HG02678 (cell line): ENCODE measurements around the gene MIER1.
A peak's percentile ranks its signal among the peaks of the same experiment; 100 is the strongest.
"Not testable (repeated sequence)": the region's sequence is repeated elsewhere in the genome, so short reads cannot be mapped to it uniquely, and the experiment has no call there.

ENCODE experiments used
- ATAC-seq: cut with Tn5 transposase; IDR thresholded peaks from one replicate; pipeline ENCODE4 v1.9.1; 2021; ENCODE audit warnings: mild to moderate bottlenecking, moderate library complexity; ENCODE audit not compliant: unreplicated experiment

The MIER1 gene

DNA sequence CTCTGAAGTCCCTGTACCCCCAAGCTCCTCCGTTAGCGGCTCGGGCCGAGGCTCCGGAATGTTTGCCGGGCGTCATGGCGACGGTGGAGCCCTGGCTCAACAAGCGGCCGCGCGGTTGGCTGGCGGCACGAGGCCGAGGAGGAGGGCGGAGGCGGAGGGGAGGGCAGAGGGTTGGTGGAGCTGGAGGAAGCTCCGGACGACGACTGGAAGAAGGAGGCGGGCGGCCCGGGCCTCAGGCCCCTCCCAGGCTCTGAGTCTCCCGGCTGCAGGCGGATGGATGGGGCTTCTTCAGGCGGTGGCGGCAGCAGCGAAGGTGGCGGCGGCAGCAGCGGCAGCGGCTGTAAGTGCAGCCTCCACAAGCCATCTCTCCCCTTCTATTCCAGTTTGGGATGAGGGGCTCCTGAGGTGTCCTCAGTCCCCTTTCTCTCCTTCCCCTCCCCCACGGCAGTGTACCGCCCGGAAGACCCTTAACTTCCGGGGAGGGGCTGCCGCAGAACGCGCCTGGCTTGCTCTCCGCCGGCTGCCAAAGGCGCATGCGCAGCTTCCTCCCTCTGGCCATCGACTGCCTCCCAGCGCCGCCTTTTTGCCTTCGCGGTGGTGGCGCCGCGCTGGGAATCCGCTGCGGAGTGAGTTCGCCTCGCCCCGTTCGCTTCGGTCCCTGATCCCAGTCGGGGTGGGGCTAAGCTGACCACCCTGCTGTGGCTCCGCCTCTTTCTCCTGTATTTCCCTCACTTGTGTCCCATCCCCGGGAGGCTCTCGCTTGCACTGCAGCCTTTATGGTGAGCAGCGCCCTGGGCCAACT is at the start of gene MIER1, which contains the start of gene DNAI4:
Gene MIER1, plus strand, starts transcription at position 235 of the 802 bp plus-strand sequence. Its CDS starts 39 bp downstream, at position 274.
Gene DNAI4, minus strand, starts transcription at position 101 of the 802 bp plus-strand sequence. Its CDS starts 25 bp downstream, at position 76.
- ATAC-seq, result peak; percentile 96

DNA sequence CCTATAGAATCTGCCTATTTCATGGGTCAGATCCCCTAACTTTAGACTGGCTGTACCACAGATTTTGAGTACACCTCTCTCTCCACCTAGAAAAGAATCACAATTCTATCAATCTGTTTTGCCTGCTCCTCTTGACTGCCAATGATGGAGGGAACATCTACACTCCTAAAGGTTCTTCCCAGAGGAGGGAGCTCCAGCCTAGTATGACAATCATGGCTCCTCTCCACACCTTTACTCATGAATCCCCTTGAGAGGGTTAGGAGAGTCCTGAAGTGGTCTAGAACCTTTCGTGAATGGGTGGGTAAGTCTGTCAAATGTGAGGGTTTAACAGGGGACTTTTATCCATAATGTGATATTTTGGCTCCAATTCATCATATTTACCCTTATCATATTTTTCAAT is 48.1 kb upstream of the MIER1 start:
- no peak for ATAC-seq

DNA sequence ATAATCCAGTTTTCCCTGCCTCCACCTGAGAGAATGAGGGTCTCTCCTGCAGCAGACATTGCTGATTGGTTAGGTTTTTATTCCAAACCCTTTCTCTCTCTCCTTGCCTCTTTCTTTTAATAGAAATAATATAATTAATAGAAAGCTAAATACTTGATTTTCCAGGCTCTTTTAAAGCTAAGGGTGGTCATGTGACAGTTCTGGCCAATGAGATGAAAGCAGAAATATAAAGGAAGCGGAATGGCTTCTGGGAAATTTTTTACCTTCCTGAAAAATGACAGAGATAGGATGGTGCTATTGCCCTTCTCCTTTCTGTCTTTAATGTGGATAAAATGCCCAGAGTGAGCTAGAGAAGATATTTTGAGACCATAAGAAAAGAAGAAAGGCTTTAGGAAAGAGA is 35.8 kb upstream of the MIER1 start:
- ATAC-seq, result no peak

DNA sequence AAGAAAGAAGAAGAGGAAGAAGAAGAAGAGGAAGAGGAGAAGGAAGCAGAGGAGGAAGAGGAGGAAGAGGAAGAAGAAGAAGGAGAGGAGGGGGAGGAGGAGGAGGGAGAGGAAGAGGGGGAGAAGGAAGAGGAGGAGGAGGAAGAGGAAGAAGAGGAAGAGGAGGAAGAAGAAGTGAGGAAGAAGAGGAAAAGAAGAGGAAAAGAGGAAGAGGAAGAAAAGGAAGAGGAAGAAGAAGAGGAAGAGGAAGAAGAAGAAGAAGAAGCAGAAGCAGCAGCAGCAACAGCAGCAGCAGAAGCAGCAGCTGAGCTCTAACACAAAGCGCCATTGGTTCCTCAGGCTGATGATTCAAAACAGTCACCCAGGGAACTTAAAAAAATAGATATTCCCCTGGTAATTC is 34.2 kb upstream of the MIER1 start:
- no peak for ATAC-seq

DNA sequence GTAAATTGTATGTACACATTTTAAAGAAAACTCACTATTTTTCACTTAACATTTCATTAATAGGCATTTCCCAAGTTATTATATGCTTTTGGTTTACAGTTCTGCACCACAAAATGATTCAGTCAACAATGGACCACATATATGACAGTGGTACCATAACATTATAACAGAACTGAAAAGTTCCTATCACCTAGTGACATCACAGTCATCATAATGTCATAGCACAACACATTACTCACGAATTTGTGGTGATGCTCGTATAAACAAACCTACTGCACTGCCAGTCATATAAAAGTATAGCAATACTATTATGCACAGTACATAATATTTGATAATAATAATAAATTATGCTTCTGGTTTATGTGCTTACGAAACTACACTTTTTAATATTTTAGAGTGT is 31.1 kb upstream of the MIER1 start:
- ATAC-seq, result no peak

DNA sequence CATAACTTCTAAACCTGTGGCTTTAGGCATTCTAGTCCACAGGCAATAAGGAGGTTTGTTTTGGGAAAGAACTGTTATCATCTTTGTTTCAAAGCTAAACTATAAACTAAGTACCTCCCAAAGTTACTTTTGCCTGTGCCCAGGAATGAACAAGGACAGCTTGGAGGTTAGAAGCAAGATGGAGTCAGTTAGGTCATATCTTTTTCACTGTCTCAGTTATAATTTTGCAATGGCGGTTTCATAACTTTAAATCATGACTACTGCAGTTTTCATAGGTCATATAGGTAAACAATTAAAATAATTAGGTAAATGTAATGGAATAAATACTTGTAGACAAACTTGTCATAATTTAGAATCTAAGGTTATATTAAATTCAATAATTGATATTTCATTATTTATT is 9.6 kb upstream of the MIER1 start:
- ATAC-seq, result not testable (repeated sequence)

DNA sequence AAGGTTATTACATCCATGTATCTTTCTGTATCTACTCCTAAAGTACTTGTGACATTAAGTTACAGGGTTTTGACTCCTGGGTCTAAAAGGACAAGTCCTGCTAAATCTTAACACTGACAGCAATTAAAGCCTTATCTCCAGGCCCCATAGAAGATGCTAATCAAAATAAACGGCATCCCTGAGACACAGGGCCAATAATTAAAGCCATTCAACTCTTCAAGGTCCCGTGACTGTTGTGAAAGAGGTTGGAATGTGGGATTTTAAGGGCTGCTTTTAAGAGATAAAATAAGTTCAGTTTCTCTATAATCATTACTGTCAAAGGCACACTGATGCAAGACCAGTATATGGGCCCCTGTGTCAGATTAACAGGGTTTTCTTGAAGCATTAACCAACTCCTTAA is 8.5 kb upstream of the MIER1 start:
- ATAC-seq, result no peak

DNA sequence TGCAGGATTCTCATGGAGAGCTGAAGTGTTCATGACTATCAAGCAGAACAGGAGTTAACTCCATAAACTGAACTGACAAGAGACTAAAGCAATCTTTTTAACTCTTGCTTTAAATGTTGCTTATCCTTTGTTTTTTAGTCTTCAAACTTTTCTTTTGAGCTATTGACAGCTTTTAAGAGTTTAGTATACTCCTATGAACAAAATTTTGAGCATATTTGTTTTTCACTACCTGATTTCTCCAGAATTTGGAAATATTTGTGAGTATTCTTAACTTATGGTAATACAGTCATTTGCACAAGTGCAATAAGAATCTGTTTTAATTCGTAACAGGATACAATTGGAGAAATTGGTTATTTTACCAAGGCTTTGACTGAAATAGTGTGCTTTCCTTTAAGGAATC is 7.3 kb upstream of the MIER1 start:
- no peak for ATAC-seq

DNA sequence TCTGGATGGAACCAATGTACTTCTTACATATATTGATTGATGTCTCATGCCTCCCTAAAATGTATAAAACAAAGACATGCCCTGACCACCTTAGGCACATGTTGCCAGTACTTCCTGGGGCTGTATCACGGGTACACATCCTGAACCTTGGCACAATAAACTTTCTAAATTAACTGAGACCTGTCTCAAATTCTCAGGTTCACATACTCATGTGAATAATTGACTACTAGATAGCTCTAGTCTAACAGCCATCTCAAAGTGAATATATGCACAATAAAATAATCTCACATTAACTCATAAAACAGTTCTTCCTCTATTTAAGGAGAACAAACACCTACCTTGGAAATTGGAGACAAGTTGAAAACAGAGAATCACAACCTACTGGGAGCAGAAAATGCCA is 5.7 kb upstream of the MIER1 start:
- no peak for ATAC-seq

DNA sequence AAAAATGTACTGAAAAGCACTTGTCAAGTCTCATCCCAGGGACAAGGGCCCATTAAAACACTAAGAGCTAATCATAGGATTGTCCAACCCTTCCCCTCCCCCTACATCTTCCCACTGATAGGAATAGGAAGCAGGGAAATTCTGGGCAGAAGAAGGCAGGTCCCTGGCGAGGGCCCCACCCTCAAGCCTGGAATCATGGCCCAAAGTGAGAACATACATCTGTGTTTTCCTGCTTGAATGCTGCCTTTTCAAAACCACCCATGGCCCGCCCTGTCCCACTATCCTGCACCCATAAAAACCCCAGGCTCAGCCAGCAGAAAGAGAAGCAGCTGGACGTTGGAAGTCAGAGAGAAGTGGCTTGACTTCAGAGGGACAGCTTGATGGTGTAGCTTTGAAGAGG is 5.0 kb upstream of the MIER1 start:
- no peak for ATAC-seq

DNA sequence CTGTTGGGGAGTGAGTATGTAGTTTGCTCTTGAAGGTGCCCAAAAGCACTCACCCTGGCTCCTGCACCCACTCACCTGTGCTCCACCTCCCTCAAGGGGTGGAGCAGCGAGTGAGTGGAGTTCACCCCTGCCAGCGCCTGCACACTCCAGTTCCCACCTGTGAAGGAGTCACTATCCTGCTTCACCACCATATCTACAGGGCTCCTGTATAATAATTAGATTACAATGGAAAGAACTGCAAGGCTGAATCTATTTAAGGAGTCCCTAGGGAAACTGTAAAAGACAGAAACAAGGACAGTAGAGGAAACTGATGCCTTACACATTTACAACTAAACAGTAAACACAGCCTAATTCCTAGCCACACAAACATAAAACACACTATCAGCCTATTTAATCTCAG is 4.2 kb upstream of the MIER1 start:
- ATAC-seq, result no peak

DNA sequence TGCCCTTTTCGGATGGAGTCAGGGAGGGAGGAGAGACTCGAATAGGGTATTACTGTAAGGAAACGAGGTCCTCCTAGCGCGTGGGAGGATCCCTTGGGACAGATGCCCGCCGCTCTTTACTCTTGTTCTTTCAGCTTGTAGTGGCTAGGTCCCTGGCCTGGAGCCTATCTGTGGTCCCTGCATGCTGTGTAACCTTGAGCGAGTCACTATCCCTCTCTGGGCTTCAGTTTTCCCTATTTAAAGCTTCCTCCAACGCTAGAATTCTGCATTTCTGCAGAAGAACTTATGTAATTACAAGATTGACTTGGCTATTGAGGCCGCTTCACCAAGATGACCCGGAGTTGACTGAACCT is 744 bp downstream of the MIER1 start:
- peak; percentile 0 for ATAC-seq

DNA sequence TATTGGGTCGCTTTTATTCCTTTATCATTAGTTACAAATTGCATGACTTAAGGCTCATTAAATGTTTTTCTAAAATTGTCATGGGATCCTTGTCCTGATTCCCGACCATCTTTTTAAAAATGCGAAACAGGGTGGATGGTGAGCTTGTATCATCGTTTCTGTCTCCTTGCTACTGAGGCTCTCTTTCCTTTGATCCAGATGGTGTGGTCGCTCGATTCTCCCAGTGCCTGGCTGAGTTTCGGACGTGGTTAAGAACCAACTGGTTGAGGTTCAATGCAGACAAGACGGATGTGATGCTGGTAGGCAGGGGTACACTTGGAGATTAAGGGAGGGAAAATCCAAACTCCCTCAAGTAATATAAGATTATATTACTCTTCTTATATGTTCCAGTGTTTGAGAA is 1.2 kb downstream of the MIER1 start:
- ATAC-seq, result no peak

DNA sequence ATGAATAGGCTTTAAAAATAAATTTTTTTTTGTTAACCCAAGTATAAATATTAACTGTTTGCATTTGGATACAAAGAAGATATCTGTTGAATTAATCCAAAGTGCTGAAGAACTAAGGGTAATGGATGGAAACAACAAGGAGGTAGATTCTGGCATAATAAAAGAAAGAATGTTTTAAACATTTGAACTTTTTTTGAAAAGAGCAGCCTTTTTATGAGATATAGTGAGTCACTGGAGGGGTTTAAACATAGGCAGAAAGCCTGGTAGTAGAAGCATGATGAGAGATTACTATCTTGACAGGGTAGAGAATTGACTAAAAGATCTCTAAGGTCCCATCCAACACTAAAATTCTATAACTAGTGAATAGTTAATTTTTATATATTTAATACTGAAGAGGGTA is 2.7 kb downstream of the MIER1 start:
- ATAC-seq, result no peak

DNA sequence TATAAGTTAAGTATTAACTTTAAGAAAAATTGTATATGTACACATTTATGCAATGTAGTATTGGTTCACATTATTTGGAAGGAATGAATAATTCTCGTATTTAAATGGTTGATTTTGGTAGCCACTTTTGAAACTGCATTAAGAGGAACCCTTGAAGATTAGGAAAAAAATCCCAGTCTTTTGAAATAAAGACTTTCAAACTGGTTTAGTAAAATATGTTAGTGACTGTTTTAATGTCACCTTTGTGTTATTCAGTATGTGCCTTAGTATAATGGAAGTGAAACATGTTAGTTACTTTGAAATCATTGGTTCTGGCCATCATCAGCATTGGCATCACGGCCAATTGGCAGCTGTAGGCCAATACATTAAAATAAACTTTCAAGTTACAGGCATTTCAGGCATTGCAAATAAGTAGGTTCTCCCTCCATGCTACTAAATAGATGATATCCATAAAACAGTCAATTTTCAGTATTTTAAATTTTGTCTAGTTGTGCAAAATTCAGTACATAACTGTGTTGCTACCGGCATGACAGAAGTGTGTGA is 4.4 kb downstream of the MIER1 start:
- no peak for ATAC-seq

DNA sequence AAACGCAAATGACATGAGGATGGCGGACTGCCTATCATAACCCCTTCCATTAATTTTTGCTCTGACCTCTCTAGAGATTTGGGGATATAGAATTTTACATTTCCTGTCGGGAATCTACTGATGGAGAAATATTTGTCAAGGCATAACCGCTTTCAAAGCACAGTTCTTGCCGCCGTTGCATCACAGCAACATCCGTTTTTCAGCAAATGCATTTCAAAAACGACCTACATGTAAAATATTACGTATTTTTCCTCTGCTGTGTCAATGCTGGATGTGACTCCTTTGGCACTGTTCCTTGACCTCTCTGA is 4.9 kb downstream of the MIER1 start:
- no peak for ATAC-seq

DNA sequence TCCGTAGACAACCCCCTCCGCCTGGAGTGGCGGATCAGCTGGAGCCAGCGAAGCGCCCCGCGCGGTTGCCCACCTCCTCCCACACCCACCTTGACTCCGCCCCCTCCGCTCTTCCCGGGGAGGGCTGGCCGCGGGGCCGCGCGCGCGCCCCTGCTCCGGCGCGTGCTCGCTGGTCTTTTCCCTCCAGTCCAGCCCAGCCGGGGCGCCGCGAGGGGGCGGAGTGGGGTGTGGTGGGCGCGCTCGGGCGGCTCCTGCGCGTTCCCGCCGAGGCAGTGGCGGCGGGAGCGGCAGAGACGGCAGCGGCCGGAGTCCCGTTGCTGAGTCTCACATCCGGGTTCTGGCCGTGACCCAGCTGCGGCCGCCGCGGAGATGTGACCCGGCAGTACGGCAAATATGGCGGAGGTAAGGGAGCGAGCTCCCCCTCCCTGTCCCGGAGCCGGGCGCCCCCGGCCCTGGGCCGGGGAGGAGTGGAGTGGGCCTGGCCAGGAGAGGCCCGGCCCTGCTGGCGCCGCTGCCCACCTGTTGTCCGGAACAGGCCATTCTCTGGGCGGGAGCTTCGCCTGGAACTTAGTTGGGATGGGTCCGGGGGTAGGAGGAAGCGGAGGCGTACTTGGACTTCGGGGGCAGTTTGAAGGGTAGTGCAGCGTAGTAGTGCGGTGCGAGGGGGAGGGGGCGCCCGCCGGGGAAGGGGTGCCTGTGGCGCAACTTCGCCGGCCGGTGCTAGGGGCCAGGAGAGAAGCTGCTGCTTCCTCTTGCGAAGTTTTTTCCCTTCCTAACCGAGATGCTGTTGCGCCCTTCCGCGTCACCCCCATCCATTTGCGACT is 5.4 kb downstream of the MIER1 start:
- ATAC-seq, result peak; percentile 72

DNA sequence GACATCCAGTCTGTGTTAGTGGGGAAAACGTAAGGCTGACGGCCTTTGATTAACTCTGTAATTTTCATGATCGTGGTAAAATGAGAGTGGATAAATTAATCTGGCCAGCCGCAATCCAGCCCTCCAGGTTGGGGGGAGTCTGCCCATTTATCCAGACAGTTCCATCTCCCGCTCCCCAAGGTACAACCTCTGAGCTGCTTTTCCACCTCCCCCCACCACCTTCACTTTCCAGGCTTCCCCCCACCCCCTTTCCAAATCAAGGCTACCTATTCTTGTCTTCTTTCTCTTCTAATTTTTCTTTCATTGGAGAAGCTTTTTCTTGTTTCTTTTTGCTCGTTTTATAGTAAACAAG is 6.0 kb downstream of the MIER1 start:
- no peak for ATAC-seq

DNA sequence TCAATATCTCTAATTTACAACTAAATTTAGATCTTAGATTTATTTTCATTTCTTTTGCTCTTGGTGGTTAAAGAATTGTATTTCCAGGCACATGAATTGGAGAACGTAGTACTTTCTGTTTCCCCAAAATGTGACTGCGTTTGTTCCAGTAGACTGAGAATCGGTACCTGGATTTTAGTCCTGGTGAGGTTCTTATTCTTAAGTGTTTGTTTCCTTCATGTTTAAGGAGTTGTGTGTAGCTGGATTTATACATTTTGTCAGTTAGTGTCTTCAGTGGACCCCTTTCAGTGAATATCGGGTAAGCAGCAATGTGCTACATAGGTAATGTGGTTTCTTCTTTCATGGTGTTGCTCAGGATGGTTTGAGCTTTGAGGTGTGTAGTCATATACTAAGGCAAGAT is 6.8 kb downstream of the MIER1 start:
- ATAC-seq, result no peak

DNA sequence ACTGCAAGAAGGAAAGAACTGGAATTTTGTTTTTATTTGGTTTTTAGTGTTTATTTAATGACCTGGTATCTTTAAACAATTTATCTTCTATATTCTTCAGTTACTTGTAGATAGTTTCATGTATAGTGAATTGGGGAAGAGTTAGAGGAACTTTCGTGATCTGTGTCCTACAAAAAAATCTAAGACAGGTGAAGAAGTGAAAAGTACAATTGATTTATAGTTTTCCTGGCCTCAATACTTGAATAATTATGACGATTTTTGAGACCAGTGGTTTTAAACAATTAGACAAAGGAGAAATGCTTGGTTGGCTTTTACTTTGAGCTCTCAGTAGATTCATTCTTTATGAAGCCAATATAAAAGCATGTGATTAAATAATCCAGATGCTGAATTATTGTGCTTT is 7.5 kb downstream of the MIER1 start:
- ATAC-seq, result no peak

DNA sequence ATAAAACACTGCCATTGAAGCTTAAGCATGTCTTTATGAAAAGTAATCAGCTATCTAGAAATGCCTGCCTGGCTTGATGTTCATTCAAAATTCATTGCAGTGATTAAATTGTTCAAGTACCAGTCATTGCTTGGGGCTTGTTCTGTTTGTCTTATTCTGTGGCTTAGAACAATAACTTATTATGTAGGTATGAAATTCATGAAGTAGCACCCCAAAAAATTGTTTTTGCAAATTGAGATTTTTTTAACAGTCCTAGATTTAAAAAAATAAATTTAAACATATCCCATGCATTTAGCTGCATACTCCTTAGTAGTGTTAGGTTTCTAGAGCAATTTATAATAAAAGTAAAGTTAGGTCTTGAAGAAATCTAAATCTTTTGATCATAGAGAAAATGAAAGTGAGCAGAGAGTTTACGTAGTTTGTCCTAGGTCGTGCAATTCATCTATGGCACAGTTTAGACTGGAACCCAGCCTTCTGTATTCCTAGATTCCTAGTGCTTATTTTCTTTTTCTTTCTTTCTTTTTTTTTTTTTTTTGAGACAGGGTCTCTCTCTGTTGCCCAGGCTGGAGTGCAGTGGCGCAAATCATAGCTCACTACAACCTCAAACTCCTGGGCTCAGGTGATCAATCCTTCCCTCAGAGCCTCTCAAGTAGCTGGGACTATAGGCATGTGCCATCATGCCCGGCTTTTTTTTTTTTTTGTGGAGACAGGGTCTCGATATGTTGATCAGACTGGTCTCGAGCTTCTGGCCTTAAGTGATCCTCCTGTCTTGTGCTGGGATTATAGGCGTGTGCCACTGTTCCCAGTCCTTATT is 9.3 kb downstream of the MIER1 start:
- ATAC-seq, result no peak
